Breast epithelium (tissue), 4 donors: ENCODE results near the gene ROPN1B. TPM values are rescaled to one million over a fixed set of nuclear protein-coding genes. Genes with fewer than 3 reads are reported as not detected.
"Not testable (repeated sequence)": the region's sequence is repeated elsewhere in the genome, so short reads cannot be mapped to it uniquely, and the experiment has no call there.

Experiments used
- DNase-seq, 2 donors: peaks; one replicate each; pipeline ENCODE4 v3.0.0-alpha.2; 2019; ENCODE audit warnings: low spot score in 2 of 2
- H3K27ac ChIP-seq, 2 donors: fragments of 200-600 bp; sonication (generic) in 1 of 2; one replicate each; pipeline ENCODE4 v1.5.1; 2016 to 2019; ENCODE audit warnings: mild to moderate bottlenecking in 1 of 2
- H3K27me3 ChIP-seq, 2 donors: fragments of 200-600 bp; sonication (generic) in 1 of 2; one replicate each; pipeline versions ENCODE4 v1.5.1 to v1.6.0; 2017 to 2019; ENCODE audit warnings: control low read depth in 1 of 2, mild to moderate bottlenecking in 1 of 2
- H3K36me3 ChIP-seq: fragments of 200-600 bp; one replicate; pipeline ENCODE4 v1.5.1; 2019
- H3K4me1 ChIP-seq, 2 donors: fragments of 200-600 bp; sonication (generic); one replicate each; pipeline ENCODE4 v1.5.1; 2016 to 2019; ENCODE audit warnings: control low read depth in 1 of 2
- H3K4me3 ChIP-seq, 3 donors: fragments of 200-600 bp; sonication (generic); 1 replicate in 2 of 3; 2 replicates in 1 of 3; pipeline ENCODE4 v1.5.1; 2016 to 2019; ENCODE audit warnings: mild to moderate bottlenecking in 3 of 3, moderate library complexity in 2 of 3
- H3K9me3 ChIP-seq, 2 donors: fragments of 200-600 bp; sonication (generic) in 1 of 2; one replicate each; pipeline ENCODE4 v1.5.1; 2016 to 2019; ENCODE audit warnings: control low read depth in 1 of 2
- CTCF ChIP-seq, 3 donors: fragments of 450-650 bp; IDR thresholded peaks; one replicate each; pipeline ENCODE4 v1.5.1; 2016 to 2017; ENCODE audit warnings: antibody characterized with exemption in 3 of 3, mild to moderate bottlenecking in 3 of 3, moderate library complexity in 3 of 3
- intact Hi-C: fragments of 100-400 bp; cut with DNase I; formaldehyde crosslinking; loops from one replicate; pipeline ENCODE4 v1.15.1; 2023; ENCODE audit warnings: low total_unique reads
- total RNA-seq, 3 donors: library from RNA; depleted of rRNA; stranded (reverse); fragments of >200 nt; gene quantifications; one replicate each; pipeline ENCODE4 v1.1.0, GENCODE V29; 2016

The ROPN1B gene
- total RNA-seq, 3 donors from 2014 or later = 3.3 to 17.7 TPM; not detected in 1

GRCh38 chr3:125928771-125929545, 40.0 kb upstream of the ROPN1B start:
- intact Hi-C loops = loop anchor here (5.0 kb wide), 1 partner anchor 887 kb away; no protein-coding TSS in a partner anchor
- not testable (repeated sequence) for H3K9me3 ChIP-seq, H3K4me1 ChIP-seq, H3K36me3 ChIP-seq, H3K27me3 ChIP-seq, H3K27ac ChIP-seq, H3K4me3 ChIP-seq
- peak in 2 of 3 donors; percentile 37 to 46 for TF ChIP-seq CTCF (IDR thresholded peaks at IDR 0.05)
- peak; percentile 33 to 65 for DNase-seq

- not testable (repeated sequence) for H3K27ac ChIP-seq, H3K4me1 ChIP-seq, H3K9me3 ChIP-seq, H3K27me3 ChIP-seq, H3K4me3 ChIP-seq, DNase-seq, H3K36me3 ChIP-seq
- intact Hi-C loops = loop anchor here (5.0 kb wide), 1 partner anchor 887 kb away; no protein-coding TSS in a partner anchor
These were observed 39.2 kb upstream of the ROPN1B start for GRCh38 chr3:125929765-125930164.

DNA sequence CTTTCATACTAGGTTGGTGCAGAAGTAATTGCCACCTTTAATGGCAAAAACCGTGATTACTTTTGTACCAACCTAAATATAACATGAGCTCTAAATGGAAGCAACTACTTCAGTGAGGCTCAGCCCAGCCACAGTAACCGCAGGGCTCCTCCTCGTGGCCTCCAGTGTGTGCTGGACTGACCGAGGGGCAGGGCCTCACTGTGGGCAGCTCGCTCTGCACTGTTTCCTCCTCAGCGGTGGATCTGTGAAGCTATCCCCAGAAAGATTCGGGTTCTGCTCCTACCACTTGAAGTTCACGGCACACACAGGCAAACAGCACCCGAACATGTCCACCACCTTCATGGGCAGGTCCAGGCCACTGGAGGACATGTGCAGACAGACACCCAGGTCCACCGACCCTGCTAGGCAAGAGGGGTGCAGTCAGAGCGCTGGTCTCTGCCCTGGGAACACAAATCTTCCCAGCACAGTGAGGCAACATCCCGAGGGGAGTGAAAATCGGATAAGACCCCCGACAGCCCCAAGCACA, 37.6 kb upstream of the ROPN1B start:
- H3K4me1 ChIP-seq, H3K27me3 ChIP-seq, intact Hi-C loops, H3K9me3 ChIP-seq, H3K27ac ChIP-seq, H3K36me3 ChIP-seq, DNase-seq, H3K4me3 ChIP-seq: not testable (repeated sequence)

- H3K9me3 ChIP-seq, H3K27ac ChIP-seq, H3K36me3 ChIP-seq, H3K4me1 ChIP-seq, H3K4me3 ChIP-seq, DNase-seq, H3K27me3 ChIP-seq, intact Hi-C loops: not testable (repeated sequence)
These were observed 35.4 kb upstream of the ROPN1B start for GRCh38 chr3:125933397-125934173.

DNA sequence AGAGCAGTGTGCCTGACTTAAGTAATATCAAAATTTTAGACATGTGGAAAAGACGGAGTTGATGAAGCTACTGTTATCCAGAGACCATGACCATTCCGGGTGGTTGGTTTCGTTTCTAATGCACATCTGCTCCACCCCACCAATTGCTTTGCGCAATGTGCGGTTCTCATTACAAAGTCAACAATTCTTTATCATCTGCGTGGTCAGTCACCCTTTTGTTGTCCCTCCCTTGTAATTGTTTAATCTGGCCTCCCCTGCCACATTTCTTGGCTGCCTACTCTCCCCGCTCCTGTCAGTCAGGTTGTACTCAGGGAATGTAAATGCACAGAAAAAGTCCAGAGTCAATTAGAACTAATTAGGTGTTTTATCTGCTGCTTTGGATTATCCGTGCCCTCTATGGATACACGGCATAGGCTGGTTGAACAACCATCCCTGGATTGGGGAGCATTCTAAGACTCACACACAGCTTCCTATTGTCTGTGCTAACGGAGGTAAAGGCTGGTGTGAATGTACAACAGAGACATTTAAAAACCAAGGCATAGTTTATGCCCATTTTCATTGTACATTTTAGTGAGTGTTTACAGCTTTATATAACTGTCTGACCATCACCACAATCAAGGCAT, 33.6 kb upstream of the ROPN1B start:
- H3K9me3 ChIP-seq, H3K4me3 ChIP-seq, H3K27me3 ChIP-seq, H3K4me1 ChIP-seq, H3K27ac ChIP-seq, intact Hi-C loops, H3K36me3 ChIP-seq, DNase-seq: not testable (repeated sequence)

DNA sequence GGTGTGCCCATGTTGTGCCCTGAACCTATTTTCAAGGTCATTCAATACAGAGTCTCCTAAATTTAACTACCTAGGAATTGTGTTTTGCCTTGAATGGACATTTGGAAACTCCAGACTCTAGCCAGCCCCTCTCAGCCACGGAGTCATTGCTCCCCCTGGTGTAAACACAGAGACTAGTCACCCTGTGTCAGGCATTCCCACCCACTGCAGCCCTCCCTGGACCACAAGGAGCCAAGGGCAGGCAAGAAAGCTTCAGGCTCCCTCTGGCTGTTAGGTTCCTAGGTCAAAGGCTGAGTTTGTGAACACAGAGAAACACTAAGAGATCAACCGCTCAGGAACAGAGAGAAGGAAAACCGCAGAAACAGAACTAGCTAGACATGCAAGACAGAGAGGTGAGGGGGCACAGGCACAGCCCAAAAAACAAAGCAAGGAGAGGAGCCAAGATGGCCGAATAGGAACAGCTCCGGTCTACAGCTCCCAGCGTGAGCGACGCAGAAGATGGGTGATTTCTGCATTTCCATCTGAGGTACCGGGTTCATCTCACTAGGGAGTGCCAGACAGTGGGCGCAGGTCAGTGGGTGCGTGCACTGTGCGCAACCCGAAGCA, 32.7 kb upstream of the ROPN1B start:
- H3K9me3 ChIP-seq, H3K4me1 ChIP-seq, DNase-seq, H3K27ac ChIP-seq, intact Hi-C loops, H3K36me3 ChIP-seq, H3K27me3 ChIP-seq, H3K4me3 ChIP-seq: not testable (repeated sequence)

- H3K4me1 ChIP-seq, H3K27ac ChIP-seq, H3K27me3 ChIP-seq, H3K4me3 ChIP-seq, intact Hi-C loops, H3K36me3 ChIP-seq, DNase-seq, H3K9me3 ChIP-seq: not testable (repeated sequence)
These were observed 32.1 kb upstream of the ROPN1B start for GRCh38 chr3:125936891-125937290.

DNA sequence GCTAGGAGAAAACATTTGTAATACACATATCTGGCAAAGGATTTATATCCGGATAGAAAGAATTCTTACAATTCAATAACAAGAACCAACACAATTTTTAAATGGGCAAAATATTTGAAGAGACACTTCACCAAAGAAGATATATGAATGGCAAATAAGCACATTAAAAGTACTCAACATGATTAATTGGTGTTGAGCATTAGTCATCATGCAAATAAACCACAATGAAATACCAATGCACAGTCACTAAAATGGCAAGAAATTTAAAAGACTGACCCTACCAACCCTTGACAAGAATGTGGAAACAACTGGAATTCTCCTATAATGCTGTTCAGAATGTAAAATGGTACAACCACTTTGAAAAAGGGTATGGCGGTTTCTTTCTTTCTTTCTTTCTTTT, 21.2 kb upstream of the ROPN1B start:
- H3K9me3 ChIP-seq, H3K27me3 ChIP-seq, H3K27ac ChIP-seq, H3K36me3 ChIP-seq, H3K4me1 ChIP-seq, DNase-seq, H3K4me3 ChIP-seq, intact Hi-C loops: not testable (repeated sequence)

DNA sequence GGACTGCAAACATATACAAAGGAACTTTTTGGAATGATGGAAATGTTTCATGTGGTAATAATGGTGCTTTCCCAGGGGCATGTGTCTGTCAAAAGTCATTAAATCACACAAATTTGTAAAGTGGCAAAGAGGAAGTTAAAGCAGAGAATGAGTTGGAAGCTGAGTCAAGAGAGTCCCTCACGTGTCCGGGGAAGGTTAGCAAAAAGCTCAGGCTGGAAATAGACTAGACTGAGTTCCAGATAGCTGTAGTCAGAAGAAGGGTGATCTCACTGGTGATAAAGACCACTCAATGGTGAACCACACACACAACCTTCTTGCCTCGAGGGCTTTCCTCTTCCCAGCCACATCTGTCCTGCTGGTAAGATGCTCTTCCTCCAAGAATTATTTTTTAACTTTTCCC, 20.1 kb upstream of the ROPN1B start:
- H3K27ac ChIP-seq, H3K27me3 ChIP-seq, H3K4me1 ChIP-seq, H3K9me3 ChIP-seq, H3K36me3 ChIP-seq, DNase-seq, H3K4me3 ChIP-seq, intact Hi-C loops: not testable (repeated sequence)

- intact Hi-C loops, DNase-seq, H3K36me3 ChIP-seq, H3K4me3 ChIP-seq, H3K27me3 ChIP-seq, H3K4me1 ChIP-seq, H3K9me3 ChIP-seq, H3K27ac ChIP-seq: not testable (repeated sequence)
These were observed 17.8 kb upstream of the ROPN1B start for GRCh38 chr3:125951176-125951575.

GRCh38 chr3:125957020-125957419, 12.0 kb upstream of the ROPN1B start:
- H3K4me3 ChIP-seq, H3K36me3 ChIP-seq, DNase-seq, intact Hi-C loops, H3K9me3 ChIP-seq, H3K4me1 ChIP-seq, H3K27me3 ChIP-seq, H3K27ac ChIP-seq: not testable (repeated sequence)
